Astrocyte of the spinal cord (primary cell): ENCODE results near the gene ADCY9.

Experiments
- DNase-seq: peaks from one replicate; pipeline ENCODE4 v3.0.0; 2011; ENCODE audit warnings: low read depth, low spot score
- H3K4me3 ChIP-seq: 2 replicates; pipeline ENCODE4 v1.5.1; 2011; ENCODE audit warnings: low read depth, mild to moderate bottlenecking, low read length, moderate library complexity
- in situ Hi-C: cut with HindIII; loops from 2 replicates; pipeline ENCODE4 v1.10.0; 2017; ENCODE audit warnings: low sequenced_read_pairs
- TF ChIP-seq, protein P1 (sequence below): IDR thresholded peaks from 2 replicates; pipeline ENCODE4 v1.5.1; 2012; ENCODE audit warnings: low read depth, mild to moderate bottlenecking, low read length, inconsistent platforms

The ADCY9 gene

DNA sequence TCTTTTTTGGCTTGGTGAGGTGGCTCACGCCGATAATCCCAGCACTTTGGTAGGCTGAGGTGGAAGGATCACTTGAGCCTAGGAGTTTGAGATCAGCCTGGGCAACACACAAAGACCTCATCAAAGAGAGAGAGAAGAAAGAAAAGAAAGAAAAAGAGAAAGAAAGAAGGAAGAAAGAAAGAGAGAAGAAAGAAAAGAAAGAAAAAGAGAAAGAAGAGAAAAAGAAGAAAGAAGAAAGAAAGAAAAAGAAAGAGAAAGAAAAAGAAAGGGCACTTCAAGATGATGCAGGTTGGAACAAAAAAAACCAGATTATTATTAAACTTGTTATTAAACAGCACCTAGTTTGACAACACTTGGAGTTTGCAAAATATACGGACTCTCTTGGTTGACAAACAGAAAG is 21.2 kb upstream of the ADCY9 start:
- no peak overlapping the region for H3K4me3 ChIP-seq
- no peak for DNase-seq
- in situ Hi-C loops, result no loop called here
- TF ChIP-seq, protein P1, sequence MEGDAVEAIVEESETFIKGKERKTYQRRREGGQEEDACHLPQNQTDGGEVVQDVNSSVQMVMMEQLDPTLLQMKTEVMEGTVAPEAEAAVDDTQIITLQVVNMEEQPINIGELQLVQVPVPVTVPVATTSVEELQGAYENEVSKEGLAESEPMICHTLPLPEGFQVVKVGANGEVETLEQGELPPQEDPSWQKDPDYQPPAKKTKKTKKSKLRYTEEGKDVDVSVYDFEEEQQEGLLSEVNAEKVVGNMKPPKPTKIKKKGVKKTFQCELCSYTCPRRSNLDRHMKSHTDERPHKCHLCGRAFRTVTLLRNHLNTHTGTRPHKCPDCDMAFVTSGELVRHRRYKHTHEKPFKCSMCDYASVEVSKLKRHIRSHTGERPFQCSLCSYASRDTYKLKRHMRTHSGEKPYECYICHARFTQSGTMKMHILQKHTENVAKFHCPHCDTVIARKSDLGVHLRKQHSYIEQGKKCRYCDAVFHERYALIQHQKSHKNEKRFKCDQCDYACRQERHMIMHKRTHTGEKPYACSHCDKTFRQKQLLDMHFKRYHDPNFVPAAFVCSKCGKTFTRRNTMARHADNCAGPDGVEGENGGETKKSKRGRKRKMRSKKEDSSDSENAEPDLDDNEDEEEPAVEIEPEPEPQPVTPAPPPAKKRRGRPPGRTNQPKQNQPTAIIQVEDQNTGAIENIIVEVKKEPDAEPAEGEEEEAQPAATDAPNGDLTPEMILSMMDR, result no peak

DNA sequence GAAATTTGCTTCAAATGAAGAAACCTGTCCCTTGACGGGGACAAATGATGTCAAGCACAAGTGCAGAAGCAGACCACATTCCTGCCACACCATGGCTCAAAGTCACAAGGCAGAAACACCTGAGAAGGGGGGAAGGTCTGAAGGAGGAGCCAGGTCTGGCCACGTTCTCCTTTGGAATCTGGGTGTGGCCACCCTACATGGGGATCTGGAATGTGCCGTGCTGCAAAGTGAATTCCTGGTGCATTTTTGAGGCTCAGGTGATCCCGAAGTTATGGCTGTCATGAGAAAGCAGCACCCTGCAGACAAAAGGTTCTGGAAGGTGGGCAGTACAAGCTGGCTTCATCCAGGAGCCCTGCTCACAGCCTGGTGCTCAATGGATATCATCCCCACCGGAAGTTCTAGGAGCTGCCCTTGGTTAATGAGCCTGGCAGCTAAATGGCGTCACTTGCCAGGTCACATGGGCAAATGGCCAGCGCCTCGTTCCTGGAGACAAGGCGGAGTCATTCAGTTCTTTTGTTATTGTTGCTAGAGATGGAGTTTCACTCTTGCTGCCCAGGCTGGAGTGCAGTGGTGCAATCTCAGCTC is 20.1 kb upstream of the ADCY9 start:
- no peak for DNase-seq
- TF ChIP-seq, protein P1, result no peak
- H3K4me3 ChIP-seq, result no peak overlapping the region
- in situ Hi-C loops, result no loop called here

DNA sequence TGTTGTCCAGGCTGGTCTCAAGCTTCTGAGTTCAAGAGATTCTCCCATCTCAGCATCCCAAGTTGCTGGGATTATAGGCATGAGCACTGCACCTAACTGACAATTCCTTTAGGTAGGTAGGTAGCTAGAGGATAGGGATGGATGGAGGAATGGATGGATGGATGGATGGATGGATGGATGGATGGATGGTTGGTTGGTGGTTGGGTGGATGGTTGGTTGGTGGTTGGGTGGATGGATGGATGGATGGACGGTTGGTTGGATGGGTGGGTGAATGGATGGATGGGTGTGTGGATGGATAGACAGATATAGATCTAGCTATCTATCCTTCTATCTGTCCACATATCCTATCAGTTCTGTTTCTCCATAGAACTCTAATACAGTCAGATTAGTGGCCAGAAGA is 19.3 kb upstream of the ADCY9 start:
- in situ Hi-C loops, result no loop called here
- DNase-seq, result no peak
- TF ChIP-seq, protein P1, result no peak
- no peak overlapping the region for H3K4me3 ChIP-seq

DNA sequence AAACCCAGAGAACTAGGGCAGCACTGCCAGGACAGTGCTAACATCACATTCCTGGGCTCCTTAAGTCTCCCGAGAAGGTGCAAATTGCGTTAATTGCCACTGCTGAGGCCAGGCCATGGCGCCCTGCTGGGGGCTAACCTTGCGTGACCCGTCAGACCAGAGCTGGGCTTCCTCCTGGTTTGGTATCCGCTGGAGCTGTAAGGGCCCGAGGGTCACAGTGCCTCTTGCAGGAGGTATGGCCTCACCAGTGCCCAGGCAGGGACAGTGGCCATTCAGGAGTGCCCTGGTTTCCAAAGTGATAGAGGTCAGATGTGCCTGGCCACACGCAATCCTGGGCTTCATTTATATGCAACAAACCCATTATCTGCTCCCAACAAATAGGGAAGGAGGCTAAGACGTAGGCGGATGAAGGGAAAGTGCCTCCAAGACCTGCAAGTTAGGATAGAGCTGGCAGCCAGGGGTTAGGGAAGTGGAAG is 17.7 kb upstream of the ADCY9 start:
- in situ Hi-C loops, result no loop called here
- no peak for DNase-seq
- TF ChIP-seq, protein P1, result no peak
- no peak overlapping the region for H3K4me3 ChIP-seq

DNA sequence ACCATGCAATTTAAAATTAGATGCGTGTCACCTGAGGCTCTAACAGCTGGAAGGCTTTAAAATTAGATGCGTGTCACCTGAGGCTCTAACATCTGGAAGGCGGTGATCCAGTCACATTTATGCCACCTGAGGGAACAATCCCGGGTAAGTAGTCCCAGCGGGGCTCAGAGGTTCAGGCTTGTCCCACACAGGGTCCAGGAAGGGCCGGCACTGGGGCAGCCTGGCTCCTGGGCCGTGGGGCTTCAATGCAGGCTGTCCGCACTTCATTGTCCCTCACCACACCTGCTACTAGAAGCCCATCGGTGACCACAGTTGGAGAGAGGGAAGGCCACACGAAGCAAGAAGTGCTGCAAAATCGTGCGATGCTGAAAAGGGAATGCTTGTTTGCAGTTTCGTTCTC is 15.4 kb upstream of the ADCY9 start:
- no peak for DNase-seq
- H3K4me3 ChIP-seq, result no peak overlapping the region
- in situ Hi-C loops, result no loop called here
- TF ChIP-seq, protein P1, result no peak

DNA sequence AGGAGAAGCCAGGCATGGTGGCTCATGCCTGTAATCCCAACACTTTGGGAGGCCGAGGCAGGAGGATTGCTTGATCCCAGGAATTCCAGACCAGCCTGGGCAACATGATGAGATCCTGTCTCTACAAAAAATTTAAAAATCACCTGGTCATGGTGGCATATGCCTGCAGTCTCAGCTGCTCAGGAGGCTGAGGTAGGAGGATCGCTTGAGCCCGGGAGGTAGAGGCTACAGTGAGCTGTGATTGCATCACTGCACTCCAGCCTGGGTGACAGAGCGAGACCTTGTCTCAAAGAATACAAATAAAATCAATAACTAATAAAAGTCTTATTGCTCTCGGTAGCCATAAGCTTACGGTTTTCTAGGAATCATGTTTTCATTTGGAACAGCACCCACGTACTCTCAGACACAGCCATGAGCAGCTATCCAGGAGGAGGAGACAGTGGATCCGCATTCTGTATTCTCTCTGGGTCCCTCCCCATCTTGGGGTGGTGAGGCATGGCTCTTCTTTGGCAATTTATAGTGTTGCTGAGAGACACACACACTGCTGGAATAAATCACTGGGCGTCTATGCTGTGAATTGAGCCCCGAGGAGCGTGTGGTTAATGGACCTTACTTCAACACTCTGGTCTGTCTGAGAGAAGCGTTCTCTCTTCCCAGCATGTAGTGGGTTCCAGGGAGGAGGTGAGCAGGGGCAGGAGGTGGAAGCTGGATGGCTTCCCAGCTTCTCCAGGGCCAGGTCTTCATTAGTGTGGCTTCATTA is 8.5 kb upstream of the ADCY9 start:
- in situ Hi-C loops, result no loop called here
- H3K4me3 ChIP-seq, result no peak overlapping the region
- DNase-seq, result no peak
- TF ChIP-seq, protein P1, result no peak
